HG03095 (cell line): Measurements from ENCODE around the gene ADAM11.
"Not testable (repeated sequence)": the region's sequence is repeated elsewhere in the genome, so short reads cannot be mapped to it uniquely, and the experiment has no call there.

Source experiments
- ATAC-seq: cut with Tn5 transposase; IDR thresholded peaks from one replicate; pipeline ENCODE4 v1.9.1; 2021; ENCODE audit warnings: moderate library complexity; ENCODE audit not compliant: unreplicated experiment

Gene ADAM11, protein sequence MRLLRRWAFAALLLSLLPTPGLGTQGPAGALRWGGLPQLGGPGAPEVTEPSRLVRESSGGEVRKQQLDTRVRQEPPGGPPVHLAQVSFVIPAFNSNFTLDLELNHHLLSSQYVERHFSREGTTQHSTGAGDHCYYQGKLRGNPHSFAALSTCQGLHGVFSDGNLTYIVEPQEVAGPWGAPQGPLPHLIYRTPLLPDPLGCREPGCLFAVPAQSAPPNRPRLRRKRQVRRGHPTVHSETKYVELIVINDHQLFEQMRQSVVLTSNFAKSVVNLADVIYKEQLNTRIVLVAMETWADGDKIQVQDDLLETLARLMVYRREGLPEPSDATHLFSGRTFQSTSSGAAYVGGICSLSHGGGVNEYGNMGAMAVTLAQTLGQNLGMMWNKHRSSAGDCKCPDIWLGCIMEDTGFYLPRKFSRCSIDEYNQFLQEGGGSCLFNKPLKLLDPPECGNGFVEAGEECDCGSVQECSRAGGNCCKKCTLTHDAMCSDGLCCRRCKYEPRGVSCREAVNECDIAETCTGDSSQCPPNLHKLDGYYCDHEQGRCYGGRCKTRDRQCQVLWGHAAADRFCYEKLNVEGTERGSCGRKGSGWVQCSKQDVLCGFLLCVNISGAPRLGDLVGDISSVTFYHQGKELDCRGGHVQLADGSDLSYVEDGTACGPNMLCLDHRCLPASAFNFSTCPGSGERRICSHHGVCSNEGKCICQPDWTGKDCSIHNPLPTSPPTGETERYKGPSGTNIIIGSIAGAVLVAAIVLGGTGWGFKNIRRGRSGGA

DNA sequence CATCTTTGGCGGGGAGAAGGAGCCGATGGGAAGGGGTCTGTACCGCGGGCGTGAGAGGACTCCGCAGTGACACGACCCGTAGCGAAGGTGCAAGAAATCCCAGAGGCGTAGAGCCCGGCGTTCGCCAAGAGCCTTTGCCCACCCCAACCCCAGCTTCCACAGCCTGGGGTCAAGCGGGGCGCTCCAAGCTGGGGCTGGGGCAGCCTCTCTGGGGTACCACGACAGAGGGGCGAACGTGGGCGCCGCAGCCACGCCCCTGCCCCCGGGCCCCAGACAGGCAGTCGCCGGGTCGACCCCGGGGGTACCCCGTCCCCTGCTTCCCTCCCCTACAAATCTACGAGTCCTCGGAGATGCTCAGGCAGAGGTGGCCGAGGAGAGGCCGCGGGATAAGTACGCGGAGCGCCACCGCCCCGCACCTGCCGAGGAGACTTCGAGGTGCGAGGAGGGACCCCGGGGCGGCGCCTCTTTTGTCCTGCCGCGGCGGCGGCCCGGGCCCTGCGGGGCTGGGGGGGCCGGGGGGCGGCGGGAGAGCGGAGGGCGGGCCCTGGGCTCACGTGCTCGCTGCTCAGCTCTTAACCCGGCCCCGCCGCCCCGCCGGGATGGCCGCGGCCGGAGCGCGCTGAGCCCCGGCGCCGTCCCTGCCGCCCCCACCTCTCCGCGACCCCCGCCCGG lies at the start of gene ADAM11:
Gene ADAM11 (plus strand): TSS at position 575 of the 672 bp plus-strand sequence. CDS start 212 bp downstream, outside the sequence.
- no peak for ATAC-seq

- no peak for ATAC-seq
Observed at GRCh38 chr17:44719444-44719843, 39.3 kb upstream of the ADAM11 start.

DNA sequence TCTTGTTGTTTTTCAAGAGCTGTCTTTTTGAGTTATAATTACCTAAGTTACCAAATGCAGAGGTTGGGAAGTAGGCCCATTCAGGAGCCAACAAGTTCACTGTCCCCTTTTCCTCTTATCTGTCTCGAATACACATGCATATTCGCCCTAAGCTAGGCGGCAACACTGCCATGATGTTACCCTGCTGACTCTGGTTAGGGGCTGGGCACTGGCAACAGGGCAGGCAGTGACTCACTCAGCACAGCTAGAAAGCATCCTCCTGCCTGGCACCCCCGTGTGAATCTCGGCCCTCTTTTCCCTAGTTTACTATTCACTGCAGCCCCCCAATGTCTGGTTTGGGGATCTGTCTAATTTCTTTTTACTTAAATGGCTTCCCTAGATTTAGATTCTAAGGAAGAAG lies 36.5 kb upstream of the ADAM11 start:
- no peak for ATAC-seq

DNA sequence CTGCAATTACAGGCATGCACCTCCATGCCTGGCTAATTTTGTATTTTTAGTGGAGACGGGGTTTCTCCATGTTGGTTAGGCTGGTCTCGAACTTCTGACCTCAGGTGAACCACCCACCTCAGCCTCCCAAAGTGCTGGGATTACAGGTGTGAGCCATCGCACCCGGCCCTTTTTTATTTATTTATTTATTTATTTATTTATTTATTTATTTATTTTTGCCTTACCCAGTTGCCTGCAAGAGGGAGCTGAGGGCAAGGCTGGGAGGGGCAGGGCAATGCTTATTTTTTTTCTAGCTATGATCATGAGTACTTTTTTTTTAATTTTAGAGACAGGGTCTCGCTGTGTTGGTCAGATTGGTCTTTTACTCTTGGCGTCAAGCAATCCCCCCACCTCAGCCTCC lies 32.7 kb upstream of the ADAM11 start:
- ATAC-seq: not testable (repeated sequence)

DNA sequence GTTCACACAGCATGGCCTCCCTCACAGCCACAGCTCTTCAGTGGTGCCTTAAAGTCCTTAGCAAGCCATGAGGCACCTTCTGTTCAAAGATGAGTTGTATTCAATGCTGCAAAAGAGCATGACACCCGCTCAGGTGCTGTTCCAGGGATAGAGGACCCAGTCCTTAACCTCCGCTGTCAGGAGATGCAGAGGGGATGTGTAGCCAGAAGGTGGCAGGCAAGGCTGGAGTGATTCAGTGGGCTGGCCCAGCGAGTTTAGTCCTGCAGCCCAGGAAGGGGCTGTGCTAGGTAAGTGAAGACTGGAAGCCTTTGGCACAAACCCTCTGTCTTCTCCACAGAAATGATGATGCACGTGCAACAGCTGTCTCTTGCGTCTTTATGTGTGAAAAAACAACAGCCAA lies 25.0 kb upstream of the ADAM11 start:
- no peak for ATAC-seq

DNA sequence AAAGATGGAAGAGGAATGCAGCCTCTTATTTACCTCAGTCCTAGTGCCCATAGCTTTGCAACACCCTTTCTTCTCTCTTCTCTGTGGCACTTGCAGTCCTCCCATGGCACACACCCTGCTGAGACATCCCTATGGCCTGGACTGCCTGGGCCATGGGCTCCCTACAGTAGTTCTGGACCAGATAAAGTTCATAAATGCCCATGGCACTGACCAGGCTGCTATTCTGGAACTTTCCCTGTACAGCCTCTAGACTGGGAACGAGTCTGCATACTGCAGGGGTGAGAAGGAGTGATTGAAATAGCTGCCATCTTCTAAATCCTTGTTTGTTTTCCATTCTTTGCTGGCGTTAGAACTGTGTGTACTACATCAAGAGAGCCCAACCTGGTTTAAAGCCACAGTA lies 24.5 kb upstream of the ADAM11 start:
- ATAC-seq: no peak

- no peak for ATAC-seq
Observed at GRCh38 chr17:44736551-44737240, 22.1 kb upstream of the ADAM11 start.

DNA sequence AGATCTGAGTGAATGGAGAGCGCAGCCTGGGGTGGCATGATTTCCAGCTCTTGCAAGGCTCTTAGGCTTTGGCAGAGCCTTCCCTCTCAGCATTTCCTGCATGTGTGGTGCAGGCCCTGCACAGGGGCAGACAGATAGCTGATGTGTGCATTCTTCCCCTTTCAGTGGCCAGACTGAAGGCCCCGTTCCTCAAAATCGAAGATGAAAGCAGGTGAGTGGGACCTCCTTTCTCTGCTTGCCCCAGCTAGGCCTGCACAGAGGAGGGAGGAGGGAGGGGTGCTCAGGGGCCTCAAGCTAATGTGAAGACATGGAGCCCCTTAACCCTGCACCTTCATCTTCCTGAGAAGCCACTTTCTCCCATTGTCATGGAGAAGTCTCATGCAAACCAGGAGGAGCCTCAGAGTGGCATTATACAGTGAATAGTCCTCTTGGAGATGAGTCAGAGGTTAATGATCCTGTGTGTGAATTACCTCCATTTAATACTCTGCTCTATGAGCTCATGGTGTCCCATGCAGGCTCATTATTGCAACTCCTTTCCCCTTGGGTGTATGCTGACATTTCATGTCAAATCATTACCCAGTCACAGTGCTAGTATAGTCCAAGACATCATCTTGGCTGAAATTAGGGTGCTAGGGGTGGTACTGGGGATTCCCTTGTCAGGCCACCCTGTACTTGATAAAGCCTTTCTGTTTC lies 20.4 kb upstream of the ADAM11 start:
- no peak for ATAC-seq

DNA sequence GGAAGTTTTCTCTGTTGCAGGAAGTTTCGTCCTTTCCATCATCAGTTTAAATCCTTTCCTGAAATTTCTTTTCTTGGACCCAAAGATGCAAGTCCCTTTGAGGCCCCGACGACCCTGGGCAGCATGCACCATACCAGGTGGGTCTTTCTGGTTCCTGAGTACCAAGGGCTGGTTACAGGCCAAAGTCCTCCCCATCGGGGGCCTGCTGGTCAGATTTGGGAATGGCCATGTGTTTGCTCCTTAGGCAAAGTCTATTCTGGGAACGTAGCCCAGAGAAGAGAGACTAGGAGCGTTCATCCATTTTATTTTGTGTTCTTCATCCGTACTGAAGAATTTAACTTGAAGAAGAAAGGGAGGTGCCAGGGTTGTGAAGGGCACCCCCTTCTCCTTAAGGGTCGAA lies 17.5 kb upstream of the ADAM11 start:
- no peak for ATAC-seq

DNA sequence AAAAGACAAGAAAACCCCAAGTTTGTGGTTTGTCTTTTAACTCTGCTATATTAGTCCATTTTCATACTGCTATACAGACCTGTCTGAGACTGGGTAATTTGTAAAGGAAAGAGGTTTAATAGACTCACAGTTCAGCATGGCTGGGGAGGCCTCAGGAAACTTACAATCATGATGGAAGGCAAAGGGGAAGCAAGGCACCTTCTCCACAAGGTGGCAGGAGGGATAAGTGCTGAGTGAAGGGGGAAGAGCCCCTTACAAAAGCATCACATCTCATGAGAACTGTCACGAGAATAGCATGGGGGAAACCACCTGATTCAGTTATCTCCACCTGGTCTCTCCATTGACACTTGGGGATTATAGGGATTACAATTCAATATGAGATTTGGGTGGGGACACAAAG lies 13.5 kb upstream of the ADAM11 start:
- no peak for ATAC-seq

- not testable (repeated sequence) for ATAC-seq
Observed at GRCh38 chr17:44745738-44746137, 13.1 kb upstream of the ADAM11 start.

GRCh38 chr17:44747566-44747965 lies 11.2 kb upstream of the ADAM11 start:
- ATAC-seq: no peak

DNA sequence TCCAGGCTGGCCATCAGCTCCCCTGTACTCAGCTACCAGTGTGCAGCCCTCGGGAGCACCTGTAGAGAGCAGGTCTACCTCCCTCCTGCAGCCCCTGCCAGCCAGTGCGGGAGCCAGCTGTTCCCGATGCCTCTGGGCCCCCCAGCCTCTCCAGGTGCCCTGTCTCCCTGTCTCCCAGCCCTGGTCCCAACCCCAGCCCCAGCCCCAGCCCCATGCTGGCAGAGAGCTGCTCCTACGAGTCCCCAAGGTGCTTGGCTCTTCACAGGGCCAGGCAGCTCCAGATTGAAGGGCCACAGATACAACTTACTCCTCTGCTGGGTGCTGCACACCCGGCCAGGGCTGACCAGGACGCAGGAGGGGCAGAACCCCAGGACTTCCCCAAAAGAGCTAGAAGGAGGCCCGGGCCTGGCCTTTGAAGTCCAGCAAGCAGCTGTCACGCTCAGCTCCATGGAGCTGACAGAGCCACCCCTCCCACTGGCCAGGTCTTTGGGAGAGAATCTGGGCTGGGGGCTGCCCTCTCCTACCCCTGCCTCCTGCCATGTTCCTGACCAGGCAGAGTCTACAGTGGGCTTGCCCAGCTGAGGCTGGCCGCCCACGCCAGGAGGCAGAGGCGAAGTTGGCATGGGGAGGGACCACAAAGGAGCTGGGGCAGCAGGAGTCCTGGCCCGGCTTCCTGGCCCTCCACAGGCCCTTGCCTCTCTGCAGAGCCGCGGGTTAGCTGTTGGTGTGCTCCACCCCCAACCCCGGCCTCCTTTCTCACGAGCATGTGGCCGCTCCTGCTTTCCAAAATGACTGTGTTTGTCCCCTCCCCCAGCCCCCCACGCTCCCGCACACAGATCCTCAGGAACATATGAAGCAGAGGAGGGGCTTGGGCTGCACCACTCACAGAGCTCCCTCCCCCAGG lies 9.5 kb upstream of the ADAM11 start:
- no peak for ATAC-seq

DNA sequence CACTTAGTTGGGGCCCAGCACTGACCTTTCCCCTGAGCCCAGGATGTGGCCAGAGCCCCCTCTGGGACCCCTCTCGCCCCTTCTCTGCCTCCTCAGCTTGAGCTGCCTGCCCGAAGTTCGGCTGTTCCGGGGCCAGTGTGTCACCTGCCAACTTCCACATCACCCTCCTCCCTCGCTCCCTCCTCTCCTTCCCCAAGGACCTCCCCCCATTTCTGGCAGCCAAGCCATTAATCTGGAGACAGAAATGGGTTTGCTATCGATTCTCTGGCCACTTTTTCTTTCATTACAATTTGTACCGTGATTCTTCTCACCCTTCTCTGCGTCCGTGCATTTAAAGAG lies 8.8 kb upstream of the ADAM11 start:
- no peak for ATAC-seq

- no peak for ATAC-seq
Observed at GRCh38 chr17:44751331-44751730, 7.5 kb upstream of the ADAM11 start.

- no peak for ATAC-seq
Observed at GRCh38 chr17:44751806-44752205, 7.0 kb upstream of the ADAM11 start.

- no peak for ATAC-seq
Observed at GRCh38 chr17:44752953-44753861, 5.6 kb upstream of the ADAM11 start.

GRCh38 chr17:44754276-44754675 lies 4.5 kb upstream of the ADAM11 start:
- no peak for ATAC-seq

DNA sequence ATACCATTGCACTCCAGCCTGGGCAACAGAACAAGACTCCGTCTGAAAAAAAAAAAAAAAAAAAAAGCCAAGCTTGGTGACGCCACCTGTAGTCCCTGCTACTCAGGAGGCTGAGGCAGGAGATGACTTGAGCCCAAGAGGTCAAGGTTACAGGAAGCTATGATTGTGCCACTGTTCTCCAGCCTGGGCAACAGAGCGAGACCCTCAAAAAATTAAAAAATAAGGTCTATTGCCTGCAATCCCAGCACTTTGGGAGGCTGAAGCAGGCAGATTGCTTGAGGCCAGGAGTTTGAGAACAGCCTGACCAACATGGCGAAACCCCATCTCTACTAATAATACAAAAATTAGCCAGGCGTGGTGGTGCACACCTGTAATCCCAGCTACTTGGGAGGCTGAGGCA lies 3.6 kb upstream of the ADAM11 start:
- ATAC-seq: not testable (repeated sequence)
